WTC11 (cell line): ENCODE data around the gene IL27RA. TPM values are rescaled to one million over a fixed set of nuclear protein-coding genes. Genes with fewer than 3 reads are reported as not detected.
A peak's percentile ranks its signal among the peaks of the same experiment; 100 is the strongest.

Experiments used
- ETV6 ChIP-seq: sonication (generic); formaldehyde crosslinking; IDR thresholded peaks from 2 replicates; pipeline ENCODE4 v1.8.1; 2022; ENCODE audit warnings: mild to moderate bottlenecking, missing genetic modification reagents
- FOXP1 ChIP-seq: sonication (generic); formaldehyde crosslinking; IDR thresholded peaks from 2 replicates; pipeline ENCODE4 v1.8.0; 2022; ENCODE audit warnings: missing genetic modification reagents, mild to moderate bottlenecking, moderate library complexity, borderline replicate concordance
- FOXP4 ChIP-seq: sonication (generic); formaldehyde crosslinking; IDR thresholded peaks from 2 replicates; pipeline ENCODE4 v1.8.0; 2022; ENCODE audit warnings: mild to moderate bottlenecking, missing genetic modification reagents
- IRF1 ChIP-seq: sonication (generic); formaldehyde crosslinking; IDR thresholded peaks from 2 replicates; pipeline ENCODE4 v1.8.0; 2023; ENCODE audit warnings: missing genetic modification reagents
- NR1H2 ChIP-seq: sonication (generic); formaldehyde crosslinking; IDR thresholded peaks from 2 replicates; pipeline ENCODE4 v1.9.0; 2021; ENCODE audit warnings: mild to moderate bottlenecking, moderate library complexity, missing genetic modification reagents
- SMAD4 ChIP-seq: sonication (generic); formaldehyde crosslinking; IDR thresholded peaks from 2 replicates; pipeline ENCODE4 v1.8.0; 2022; ENCODE audit warnings: mild to moderate bottlenecking, missing genetic modification reagents
- TP53 ChIP-seq: sonication (generic); formaldehyde crosslinking; IDR thresholded peaks from 2 replicates; pipeline ENCODE4 v1.8.1; 2023; ENCODE audit warnings: mild to moderate bottlenecking, missing genetic modification reagents
- ZBTB21 ChIP-seq: sonication (generic); formaldehyde crosslinking; IDR thresholded peaks from 2 replicates; pipeline ENCODE4 v1.8.1; 2023; ENCODE audit warnings: mild to moderate bottlenecking, missing genetic modification reagents, borderline replicate concordance
- ZMAT4 ChIP-seq: fragments of 250-450 bp; sonication (Bioruptor Pico); IDR thresholded peaks from 2 replicates; pipeline ENCODE4 v1.9.0; 2021; ENCODE audit warnings: mild to moderate bottlenecking
- ZNF416 ChIP-seq: fragments of 250-450 bp; sonication (Bioruptor Pico); IDR thresholded peaks from 2 replicates; pipeline ENCODE4 v1.9.0; 2021; ENCODE audit warnings: mild to moderate bottlenecking, inconsistent platforms
- ZNF671 ChIP-seq: fragments of 250-450 bp; sonication (Bioruptor Pico); IDR thresholded peaks from 2 replicates; pipeline ENCODE4 v1.8.0; 2021; ENCODE audit warnings: mild to moderate bottlenecking
- total RNA-seq: library from RNA; stranded (reverse); gene quantifications from 3 replicates; pipeline ENCODE4 v1.2.3, GENCODE V29; 2021
- TF ChIP-seq, protein P1 (sequence below): sonication (generic); formaldehyde crosslinking; IDR thresholded peaks from 2 replicates; pipeline ENCODE4 v1.8.1; 2022; ENCODE audit warnings: mild to moderate bottlenecking, moderate library complexity, missing genetic modification reagents
- TF ChIP-seq, protein P2 (sequence below): sonication (generic); formaldehyde crosslinking; IDR thresholded peaks from 2 replicates; pipeline ENCODE4 v1.8.0; 2022; ENCODE audit warnings: missing genetic modification reagents
- TF ChIP-seq, protein P3 (sequence below): sonication (generic); formaldehyde crosslinking; conservative IDR thresholded peaks from 2 replicates; pipeline ENCODE4 v1.8.1; 2022; ENCODE audit warnings: mild to moderate bottlenecking, missing genetic modification reagents
- TF ChIP-seq, protein P4 (sequence below): sonication (generic); formaldehyde crosslinking; IDR thresholded peaks from 2 replicates; pipeline ENCODE4 v1.8.0; 2022; ENCODE audit warnings: mild to moderate bottlenecking, missing genetic modification reagents
- TF ChIP-seq, protein P5 (sequence below): fragments of 250-450 bp; sonication (Bioruptor Pico); IDR thresholded peaks from 2 replicates; pipeline ENCODE4 v1.9.0; 2021; ENCODE audit warnings: moderate library complexity, mild to moderate bottlenecking, inconsistent platforms, borderline replicate concordance

IL27RA gene
- total RNA-seq, 1 experiment from 2014 or later = 12.2 TPM

- TF ChIP-seq, protein P1, sequence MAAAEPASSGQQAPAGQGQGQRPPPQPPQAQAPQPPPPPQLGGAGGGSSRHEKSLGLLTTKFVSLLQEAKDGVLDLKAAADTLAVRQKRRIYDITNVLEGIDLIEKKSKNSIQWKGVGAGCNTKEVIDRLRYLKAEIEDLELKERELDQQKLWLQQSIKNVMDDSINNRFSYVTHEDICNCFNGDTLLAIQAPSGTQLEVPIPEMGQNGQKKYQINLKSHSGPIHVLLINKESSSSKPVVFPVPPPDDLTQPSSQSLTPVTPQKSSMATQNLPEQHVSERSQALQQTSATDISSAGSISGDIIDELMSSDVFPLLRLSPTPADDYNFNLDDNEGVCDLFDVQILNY (CRISPR knock-in tag) = peak; percentile 72; the same call in 1 of the 2 replicates
- TF ChIP-seq, protein P2, sequence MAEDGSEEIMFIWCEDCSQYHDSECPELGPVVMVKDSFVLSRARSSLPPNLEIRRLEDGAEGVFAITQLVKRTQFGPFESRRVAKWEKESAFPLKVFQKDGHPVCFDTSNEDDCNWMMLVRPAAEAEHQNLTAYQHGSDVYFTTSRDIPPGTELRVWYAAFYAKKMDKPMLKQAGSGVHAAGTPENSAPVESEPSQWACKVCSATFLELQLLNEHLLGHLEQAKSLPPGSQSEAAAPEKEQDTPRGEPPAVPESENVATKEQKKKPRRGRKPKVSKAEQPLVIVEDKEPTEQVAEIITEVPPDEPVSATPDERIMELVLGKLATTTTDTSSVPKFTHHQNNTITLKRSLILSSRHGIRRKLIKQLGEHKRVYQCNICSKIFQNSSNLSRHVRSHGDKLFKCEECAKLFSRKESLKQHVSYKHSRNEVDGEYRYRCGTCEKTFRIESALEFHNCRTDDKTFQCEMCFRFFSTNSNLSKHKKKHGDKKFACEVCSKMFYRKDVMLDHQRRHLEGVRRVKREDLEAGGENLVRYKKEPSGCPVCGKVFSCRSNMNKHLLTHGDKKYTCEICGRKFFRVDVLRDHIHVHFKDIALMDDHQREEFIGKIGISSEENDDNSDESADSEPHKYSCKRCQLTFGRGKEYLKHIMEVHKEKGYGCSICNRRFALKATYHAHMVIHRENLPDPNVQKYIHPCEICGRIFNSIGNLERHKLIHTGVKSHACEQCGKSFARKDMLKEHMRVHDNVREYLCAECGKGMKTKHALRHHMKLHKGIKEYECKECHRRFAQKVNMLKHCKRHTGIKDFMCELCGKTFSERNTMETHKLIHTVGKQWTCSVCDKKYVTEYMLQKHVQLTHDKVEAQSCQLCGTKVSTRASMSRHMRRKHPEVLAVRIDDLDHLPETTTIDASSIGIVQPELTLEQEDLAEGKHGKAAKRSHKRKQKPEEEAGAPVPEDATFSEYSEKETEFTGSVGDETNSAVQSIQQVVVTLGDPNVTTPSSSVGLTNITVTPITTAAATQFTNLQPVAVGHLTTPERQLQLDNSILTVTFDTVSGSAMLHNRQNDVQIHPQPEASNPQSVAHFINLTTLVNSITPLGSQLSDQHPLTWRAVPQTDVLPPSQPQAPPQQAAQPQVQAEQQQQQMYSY (CRISPR knock-in tag) = no peak
- no peak for TF ChIP-seq ZMAT4
- no peak for TF ChIP-seq NR1H2 (CRISPR knock-in tag)
- TF ChIP-seq, protein P3, sequence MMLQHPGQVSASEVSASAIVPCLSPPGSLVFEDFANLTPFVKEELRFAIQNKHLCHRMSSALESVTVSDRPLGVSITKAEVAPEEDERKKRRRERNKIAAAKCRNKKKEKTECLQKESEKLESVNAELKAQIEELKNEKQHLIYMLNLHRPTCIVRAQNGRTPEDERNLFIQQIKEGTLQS (CRISPR knock-in tag) = no peak
- TF ChIP-seq FOXP4 (CRISPR knock-in tag) = 0 out of 2 replicates have a peak, but pooled peaks have one; percentile 43
- TF ChIP-seq, protein P4, sequence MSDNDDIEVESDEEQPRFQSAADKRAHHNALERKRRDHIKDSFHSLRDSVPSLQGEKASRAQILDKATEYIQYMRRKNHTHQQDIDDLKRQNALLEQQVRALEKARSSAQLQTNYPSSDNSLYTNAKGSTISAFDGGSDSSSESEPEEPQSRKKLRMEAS (CRISPR knock-in tag) = no peak
- peak; percentile 41; the same call in 1 of the 2 replicates for TF ChIP-seq FOXP1 (CRISPR knock-in tag)
- no peak for TF ChIP-seq ZNF416 (CRISPR knock-in tag)
- TF ChIP-seq SMAD4 (CRISPR knock-in tag) = no peak
- TF ChIP-seq ZNF671 (CRISPR knock-in tag) = no peak
- TF ChIP-seq ETV6 = peak; percentile 62; the same call in 1 of the 2 replicates
- no peak for TF ChIP-seq TP53 (CRISPR knock-in tag)
- TF ChIP-seq ZBTB21 (CRISPR knock-in tag) = no peak
- TF ChIP-seq, protein P5, sequence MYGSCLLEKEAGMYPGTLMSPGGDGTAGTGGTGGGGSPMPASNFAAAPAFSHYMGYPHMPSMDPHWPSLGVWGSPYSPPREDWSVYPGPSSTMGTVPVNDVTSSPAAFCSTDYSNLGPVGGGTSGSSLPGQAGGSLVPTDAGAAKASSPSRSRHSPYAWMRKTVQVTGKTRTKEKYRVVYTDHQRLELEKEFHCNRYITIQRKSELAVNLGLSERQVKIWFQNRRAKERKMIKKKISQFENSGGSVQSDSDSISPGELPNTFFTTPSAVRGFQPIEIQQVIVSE (CRISPR knock-in tag) = no peak
- no peak for TF ChIP-seq IRF1 (CRISPR knock-in tag)
- TF ChIP-seq, all 79 proteins: peak for 7
Observed at GRCh38 chr19:14091081-14091812, 59.7 kb downstream of the IL27RA start (continued).
